Measurements from ENCODE around the gene DYRK1A.

The DYRK1A gene

DNA sequence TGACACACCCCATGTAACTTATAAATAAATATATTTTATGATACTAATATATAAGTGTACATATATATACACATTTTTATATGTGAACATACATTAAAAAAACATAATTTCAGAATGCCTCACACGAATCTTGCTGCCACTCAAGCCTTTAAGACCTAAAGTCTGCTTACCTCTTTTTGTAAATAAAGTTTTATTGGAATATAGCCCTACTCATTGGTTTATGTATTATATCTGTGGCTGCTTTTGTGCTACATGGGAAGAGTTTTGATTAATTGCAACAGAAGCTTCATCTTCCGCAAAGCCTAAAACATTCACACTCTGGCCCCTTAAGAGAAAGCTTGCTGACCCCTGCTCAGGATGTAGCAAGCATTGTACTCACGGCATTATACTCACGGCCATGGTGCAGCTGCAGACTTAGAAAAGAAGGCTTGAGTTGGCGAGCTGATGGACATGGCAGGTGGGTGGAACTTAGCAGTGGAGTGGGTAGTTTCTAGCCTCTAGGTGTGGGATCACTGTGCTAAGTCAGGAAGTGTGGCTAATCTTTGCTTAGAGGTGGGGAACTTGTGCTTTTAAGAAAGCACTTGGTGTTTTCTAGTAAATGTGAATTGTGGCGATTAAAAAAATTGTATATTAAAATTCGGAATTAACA lies 80.8 kb downstream of the DYRK1A start:
- Histone ChIP-seq H3K4me3 (ENCODE audit: low read depth, low read length) (no peak overlapping the region), H3K27me3 (ENCODE audit: control insufficient read depth, insufficient read depth, low read length) (no peaks in the 10 kb centered on the region), H3K9me3 (ENCODE audit: control insufficient read depth, low read length) (no peaks in the 10 kb centered on the region), H3K4me1 (peaks cover 3% of the 10 kb centered on the region), H3K4me2 (ENCODE audit: low read length) (no peak overlapping the region), H3K9ac (no peak overlapping the region), H3K36me3 (ENCODE audit: control insufficient read depth, insufficient read depth, low read length) (no peaks in the 10 kb centered on the region), H2AFZ (no peak overlapping the region), H3K27ac (no peak overlapping the region), H3K79me2 (peaks cover 54% of the 10 kb centered on the region)
- TF ChIP-seq CTCF (IDR thresholded peaks at IDR 0.05): no peak

DNA sequence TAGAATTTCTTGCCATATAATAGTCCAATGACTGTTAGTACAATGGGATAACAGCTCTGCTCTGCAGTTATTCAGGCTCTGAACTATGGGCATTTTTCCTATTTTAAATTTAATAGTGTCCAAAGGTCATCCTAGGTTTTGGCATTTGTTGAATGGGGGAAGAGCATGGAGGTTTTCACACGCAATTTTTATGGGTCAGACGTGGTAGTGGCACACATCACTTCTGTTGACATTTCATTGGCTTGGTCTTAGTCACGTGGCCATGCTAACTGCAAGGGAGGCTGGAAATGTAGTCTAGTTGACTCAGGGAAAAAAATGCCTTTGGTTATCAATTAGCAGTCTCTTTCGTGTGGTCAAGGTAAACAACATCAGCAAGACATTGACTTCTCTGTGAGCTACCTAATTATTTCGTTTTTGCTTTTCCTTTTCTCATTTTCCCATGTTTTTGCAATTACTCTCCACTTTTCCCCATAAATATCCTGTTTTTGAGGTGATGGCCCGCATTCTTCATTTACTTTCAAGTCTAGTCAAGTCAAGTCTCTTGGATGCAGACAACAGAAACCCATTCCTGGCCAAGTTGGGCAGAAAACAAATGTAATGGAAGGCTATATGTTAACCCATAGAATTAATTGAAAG lies 82.8 kb downstream of the DYRK1A start:
- no peak for TF ChIP-seq CTCF (IDR thresholded peaks at IDR 0.05)
- Histone ChIP-seq H2AFZ (no peak overlapping the region), H3K27me3 (ENCODE audit: control insufficient read depth, insufficient read depth, low read length) (no peaks in the 10 kb centered on the region), H3K4me3 (ENCODE audit: low read depth, low read length) (no peak overlapping the region), H3K36me3 (ENCODE audit: control insufficient read depth, insufficient read depth, low read length) (no peaks in the 10 kb centered on the region), H3K4me2 (ENCODE audit: low read length) (no peak overlapping the region), H3K4me1 (no peaks in the 10 kb centered on the region), H3K27ac (no peak overlapping the region), H3K79me2 (peaks cover 41% of the 10 kb centered on the region), H3K9me3 (ENCODE audit: control insufficient read depth, low read length) (no peaks in the 10 kb centered on the region), H3K9ac (no peak overlapping the region)

- no peak for TF ChIP-seq CTCF (IDR thresholded peaks at IDR 0.05)
- Histone ChIP-seq H3K4me3 (ENCODE audit: low read depth, low read length) (no peak overlapping the region), H3K27me3 (ENCODE audit: control insufficient read depth, insufficient read depth, low read length) (no peaks in the 10 kb centered on the region), H3K9me3 (ENCODE audit: control insufficient read depth, low read length) (no peaks in the 10 kb centered on the region), H2AFZ (no peak overlapping the region), H3K9ac (no peak overlapping the region), H3K27ac (no peak overlapping the region), H3K36me3 (ENCODE audit: control insufficient read depth, insufficient read depth, low read length) (no peaks in the 10 kb centered on the region), H3K79me2 (peaks cover 39% of the 10 kb centered on the region), H3K4me2 (ENCODE audit: low read length) (no peak overlapping the region), H3K4me1 (no peaks in the 10 kb centered on the region)
Measured at GRCh38 chr21:37450445-37450941, 83.9 kb downstream of the DYRK1A start.

DNA sequence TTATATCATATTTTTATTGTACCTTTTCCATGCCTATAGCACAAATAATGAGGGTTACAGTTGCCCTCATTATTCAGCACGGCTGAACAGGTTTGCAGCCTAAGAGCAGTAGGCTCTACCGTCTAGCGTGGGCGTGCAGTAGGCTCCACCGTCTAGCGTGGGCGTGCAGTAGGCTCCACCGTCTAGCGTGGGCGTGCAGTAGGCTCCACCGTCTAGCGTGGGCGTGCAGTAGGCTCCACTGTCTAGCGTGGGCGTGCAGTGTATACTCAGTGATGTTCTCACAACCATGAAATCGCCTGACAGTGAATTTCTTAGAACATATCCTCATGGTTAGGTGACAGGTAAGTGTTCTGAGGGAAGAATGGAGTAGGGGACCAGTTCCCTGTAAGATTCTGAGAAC lies 84.9 kb downstream of the DYRK1A start:
- no peaks in the 10 kb centered on the region for H3K36me3 ChIP-seq (ENCODE audit: control insufficient read depth, insufficient read depth, low read length)
- no peak overlapping the region for H3K27ac ChIP-seq
- no peak overlapping the region for H3K9ac ChIP-seq
- no peak for TF ChIP-seq CTCF (IDR thresholded peaks at IDR 0.05)
- peaks cover 47% of the 10 kb centered on the region for H3K79me2 ChIP-seq
- no peaks in the 10 kb centered on the region for H3K27me3 ChIP-seq (ENCODE audit: control insufficient read depth, insufficient read depth, low read length)
- H3K4me1 ChIP-seq: no peaks in the 10 kb centered on the region
- H3K4me3 ChIP-seq (ENCODE audit: low read depth, low read length): no peak overlapping the region
- no peak overlapping the region for H3K4me2 ChIP-seq (ENCODE audit: low read length)
- no peaks in the 10 kb centered on the region for H3K9me3 ChIP-seq (ENCODE audit: control insufficient read depth, low read length)
- no peak overlapping the region for H2AFZ ChIP-seq

DNA sequence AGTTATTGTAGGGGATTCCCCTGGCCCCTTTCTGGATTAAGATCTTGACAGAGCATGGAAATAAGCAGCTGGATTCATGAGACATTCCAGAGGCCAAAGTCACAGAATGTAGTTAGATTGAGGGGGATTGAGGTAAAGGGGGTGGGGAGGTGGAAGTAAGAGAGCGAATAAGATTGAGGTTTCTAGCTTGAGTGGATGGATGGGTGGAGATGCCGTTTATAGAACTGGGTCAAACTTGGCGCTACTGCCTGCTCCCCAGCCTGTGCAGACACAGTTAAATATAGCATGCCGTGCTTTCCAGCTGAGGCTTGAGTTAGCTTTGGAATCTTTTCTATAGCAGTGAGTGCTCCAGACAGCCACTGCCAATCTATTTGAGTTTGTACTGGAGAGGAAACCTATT lies 85.7 kb downstream of the DYRK1A start:
- Histone ChIP-seq H3K27ac (no peak overlapping the region), H3K4me1 (no peaks in the 10 kb centered on the region), H3K27me3 (ENCODE audit: control insufficient read depth, insufficient read depth, low read length) (no peaks in the 10 kb centered on the region), H3K9me3 (ENCODE audit: control insufficient read depth, low read length) (no peaks in the 10 kb centered on the region), H3K79me2 (peaks cover 46% of the 10 kb centered on the region), H2AFZ (no peak overlapping the region), H3K4me2 (ENCODE audit: low read length) (no peak overlapping the region), H3K9ac (no peak overlapping the region), H3K36me3 (ENCODE audit: control insufficient read depth, insufficient read depth, low read length) (no peaks in the 10 kb centered on the region), H3K4me3 (ENCODE audit: low read depth, low read length) (no peak overlapping the region)
- TF ChIP-seq CTCF (IDR thresholded peaks at IDR 0.05): no peak

Data from parathyroid adenoma (tissue), 2 donors.